ENCODE data around the gene KXD1.
A peak's percentile ranks its signal among the peaks of the same experiment; 100 is the strongest.
"Not testable (repeated sequence)": the region's sequence is repeated elsewhere in the genome, so short reads cannot be mapped to it uniquely, and the experiment has no call there.

Gene KXD1

DNA sequence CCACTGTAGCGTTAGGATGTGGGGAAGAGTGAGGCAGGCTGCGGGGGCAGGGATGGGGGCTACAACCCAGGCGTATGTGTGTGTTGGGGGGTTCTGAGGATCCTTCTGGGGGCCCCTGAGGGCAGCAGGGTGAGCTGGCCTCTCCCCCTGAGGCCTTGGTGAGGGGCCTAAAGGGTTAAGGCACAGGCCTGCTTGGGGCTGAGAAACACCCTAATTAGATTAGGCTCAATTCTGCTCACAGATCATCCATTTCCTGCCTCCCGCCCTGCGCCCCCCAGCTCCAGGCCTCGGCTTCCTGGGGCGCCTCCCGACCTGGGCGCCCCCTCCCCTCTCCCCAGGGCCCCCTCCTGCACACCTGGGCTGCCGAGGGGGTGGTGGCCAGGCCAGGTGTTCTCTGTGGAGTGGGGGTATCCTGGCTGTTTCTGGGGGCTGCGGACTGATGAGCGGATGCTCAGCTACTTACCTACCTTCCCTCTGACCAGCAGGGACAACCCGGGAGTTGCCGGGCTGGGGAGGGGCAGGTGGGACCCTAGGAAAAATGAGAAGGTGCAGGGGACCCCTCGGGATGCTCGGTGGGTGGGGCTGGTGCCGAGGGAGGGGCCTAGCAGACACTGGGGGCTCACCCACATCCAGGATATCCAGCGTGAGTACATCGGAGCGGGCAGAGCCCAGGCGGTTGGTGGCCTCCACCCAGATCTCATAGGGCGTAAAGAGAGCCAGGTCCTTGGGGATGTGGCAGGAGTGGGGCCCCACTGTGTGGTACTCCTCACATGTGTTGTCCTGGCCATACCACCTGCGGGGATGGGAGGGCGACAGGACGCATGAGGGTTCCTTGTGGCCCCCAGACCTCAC lies 40.4 kb downstream of the KXD1 start:
- Mint-ChIP-seq H3K36me3 (ENCODE audit: low read depth) (no peaks in the 10 kb centered on the region), H3K27ac (no peak overlapping the region), H3K4me3 (no peak overlapping the region), H3K27me3 (ENCODE audit: low read depth, poor library complexity) (peaks cover 35% of the 10 kb centered on the region), H3K9me3 (no peaks in the 10 kb centered on the region), H3K4me1 (peaks cover 44% of the 10 kb centered on the region)
- TF ChIP-seq, protein P1, sequence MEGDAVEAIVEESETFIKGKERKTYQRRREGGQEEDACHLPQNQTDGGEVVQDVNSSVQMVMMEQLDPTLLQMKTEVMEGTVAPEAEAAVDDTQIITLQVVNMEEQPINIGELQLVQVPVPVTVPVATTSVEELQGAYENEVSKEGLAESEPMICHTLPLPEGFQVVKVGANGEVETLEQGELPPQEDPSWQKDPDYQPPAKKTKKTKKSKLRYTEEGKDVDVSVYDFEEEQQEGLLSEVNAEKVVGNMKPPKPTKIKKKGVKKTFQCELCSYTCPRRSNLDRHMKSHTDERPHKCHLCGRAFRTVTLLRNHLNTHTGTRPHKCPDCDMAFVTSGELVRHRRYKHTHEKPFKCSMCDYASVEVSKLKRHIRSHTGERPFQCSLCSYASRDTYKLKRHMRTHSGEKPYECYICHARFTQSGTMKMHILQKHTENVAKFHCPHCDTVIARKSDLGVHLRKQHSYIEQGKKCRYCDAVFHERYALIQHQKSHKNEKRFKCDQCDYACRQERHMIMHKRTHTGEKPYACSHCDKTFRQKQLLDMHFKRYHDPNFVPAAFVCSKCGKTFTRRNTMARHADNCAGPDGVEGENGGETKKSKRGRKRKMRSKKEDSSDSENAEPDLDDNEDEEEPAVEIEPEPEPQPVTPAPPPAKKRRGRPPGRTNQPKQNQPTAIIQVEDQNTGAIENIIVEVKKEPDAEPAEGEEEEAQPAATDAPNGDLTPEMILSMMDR (IDR thresholded peaks at IDR 0.05), result no peak
- DNase-seq, result no peak

DNA sequence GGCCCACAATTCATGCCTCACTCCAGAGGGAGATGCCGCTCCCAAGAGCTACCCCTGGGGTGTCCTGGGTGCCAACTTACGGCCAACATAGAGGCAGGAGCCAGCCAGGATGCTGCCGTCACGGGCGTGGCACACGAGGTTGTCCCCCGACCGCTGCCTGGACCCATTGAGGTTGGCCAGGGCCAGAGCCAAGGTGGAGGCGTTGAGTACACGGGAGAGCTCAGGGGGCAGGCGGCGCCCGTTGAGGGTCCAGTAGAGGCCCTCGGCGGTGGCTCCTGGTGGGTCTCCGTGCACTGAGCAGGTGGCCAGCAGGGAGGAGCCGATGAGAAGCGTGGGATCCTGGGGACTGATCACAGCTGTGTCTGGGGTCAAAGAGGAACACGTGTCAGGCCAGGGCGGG lies 41.8 kb downstream of the KXD1 start:
- DNase-seq, result no peak
- Mint-ChIP-seq H3K27ac (no peak overlapping the region), H3K4me1 (peaks cover 43% of the 10 kb centered on the region), H3K4me3 (no peak overlapping the region), H3K9me3 (no peaks in the 10 kb centered on the region), H3K27me3 (ENCODE audit: low read depth, poor library complexity) (peaks cover 41% of the 10 kb centered on the region), H3K36me3 (ENCODE audit: low read depth) (no peaks in the 10 kb centered on the region)
- TF ChIP-seq, protein P1 (IDR thresholded peaks at IDR 0.05), result no peak

DNA sequence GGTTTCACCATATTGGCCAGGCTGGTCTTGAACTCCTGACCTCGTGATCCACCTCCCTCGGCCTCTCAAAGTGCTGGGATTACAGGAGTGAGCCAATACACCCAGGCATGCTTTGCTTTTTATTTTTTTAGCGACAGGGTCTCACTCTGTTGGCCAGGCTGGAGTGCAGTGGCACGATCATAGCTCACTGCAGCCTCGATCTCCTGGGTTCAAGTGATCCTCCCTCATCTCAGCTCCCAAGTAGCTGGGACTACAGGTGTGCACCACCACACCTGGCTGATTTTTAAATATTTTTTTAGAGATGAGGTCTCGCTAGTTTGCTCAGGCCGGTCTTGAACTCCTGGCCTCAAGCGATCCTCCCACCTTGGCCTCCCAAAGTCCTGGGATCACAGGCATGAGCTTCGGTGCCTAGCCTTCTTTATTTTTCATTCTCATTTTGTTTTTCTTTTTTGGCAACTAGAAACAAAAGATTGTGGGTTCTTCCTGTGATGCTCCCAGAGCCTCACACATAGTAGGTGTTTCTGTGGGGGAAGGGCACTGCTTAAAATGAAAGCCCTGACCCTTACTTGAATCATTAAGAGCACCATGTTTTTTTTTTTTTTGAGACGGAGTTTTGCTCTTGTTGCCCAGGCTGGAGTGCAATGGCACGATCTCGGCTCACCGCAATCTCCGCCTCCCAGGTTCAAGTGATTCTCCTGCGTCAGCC lies 43.2 kb downstream of the KXD1 start:
- not testable (repeated sequence) for DNase-seq; H3K36me3 Mint-ChIP-seq (ENCODE audit: low read depth); H3K27ac Mint-ChIP-seq; H3K9me3 Mint-ChIP-seq; H3K4me3 Mint-ChIP-seq
- Mint-ChIP-seq H3K27me3 (ENCODE audit: low read depth, poor library complexity) (peaks cover 55% of the 10 kb centered on the region), H3K4me1 (peaks cover 42% of the 10 kb centered on the region)

DNA sequence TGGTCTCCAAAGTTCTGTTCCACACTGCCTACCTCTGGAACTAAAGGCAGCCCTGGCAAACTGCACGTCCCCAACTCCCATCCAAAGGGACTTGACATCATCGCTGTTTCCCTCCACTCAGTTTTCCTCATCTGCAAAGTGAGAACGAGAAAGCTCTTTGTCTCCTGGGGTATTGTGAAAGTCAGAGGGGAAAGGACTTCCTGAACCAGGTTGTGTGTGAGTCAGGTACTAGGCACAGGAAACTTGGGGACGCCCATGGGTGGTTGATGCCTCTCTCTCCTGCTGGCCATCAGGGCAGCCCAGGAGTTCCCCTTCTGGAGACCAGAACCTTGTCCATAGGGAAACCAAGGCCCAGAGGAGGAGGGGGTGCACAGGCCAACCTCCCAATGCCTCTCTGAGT lies 44.2 kb downstream of the KXD1 start:
- Mint-ChIP-seq H3K4me1 (peaks cover 32% of the 10 kb centered on the region), H3K36me3 (ENCODE audit: low read depth) (no peaks in the 10 kb centered on the region), H3K27ac (no peak overlapping the region), H3K9me3 (no peaks in the 10 kb centered on the region), H3K27me3 (ENCODE audit: low read depth, poor library complexity) (peaks cover 57% of the 10 kb centered on the region), H3K4me3 (no peak overlapping the region)
- DNase-seq, result no peak
- TF ChIP-seq, protein P1 (IDR thresholded peaks at IDR 0.05), result no peak

DNA sequence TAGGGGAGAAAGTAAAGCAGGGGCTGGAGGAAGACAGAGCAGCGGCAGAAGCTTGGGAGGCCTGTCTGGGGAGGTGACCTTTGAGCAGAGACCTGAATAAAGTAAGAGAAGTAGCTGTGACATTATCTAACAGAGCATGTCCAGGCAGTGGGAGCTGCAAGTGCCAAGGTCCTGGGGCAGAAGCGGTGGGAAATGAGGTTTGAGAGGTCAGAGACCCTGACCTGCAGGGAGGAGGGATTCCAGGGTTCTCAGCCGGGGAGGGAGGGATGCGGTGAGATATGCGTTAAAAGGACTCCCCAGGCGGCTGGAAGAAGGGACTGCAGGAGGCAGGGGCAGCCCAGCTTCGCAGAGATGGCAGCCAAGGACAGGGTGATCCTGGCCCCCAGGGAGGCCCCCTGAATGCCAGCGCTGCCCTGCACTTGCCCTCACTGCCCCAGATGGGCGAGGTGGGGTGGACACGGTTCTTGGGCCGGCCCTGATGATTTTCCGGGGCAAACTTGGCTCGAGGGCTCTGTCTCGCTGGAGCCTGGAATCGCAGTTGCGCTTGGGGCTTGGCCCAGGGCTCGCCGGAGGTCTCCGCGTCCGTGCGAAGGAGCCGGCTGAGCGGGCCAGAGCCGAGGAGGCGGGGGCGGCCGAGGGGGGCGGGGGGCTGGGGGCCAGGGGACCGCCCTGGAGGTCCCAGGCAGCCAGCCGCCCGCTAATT lies 45.7 kb downstream of the KXD1 start:
- H3K36me3 Mint-ChIP-seq (ENCODE audit: low read depth), result no peaks in the 10 kb centered on the region
- no peaks in the 10 kb centered on the region for H3K9me3 Mint-ChIP-seq
- H3K27ac Mint-ChIP-seq, result no peak overlapping the region
- DNase-seq, result peak; percentile 52
- peak overlapping the region; percentile 22 for H3K4me3 Mint-ChIP-seq
- TF ChIP-seq, protein P1 (IDR thresholded peaks at IDR 0.05), result peak; percentile 34
- peaks cover 73% of the 10 kb centered on the region for H3K27me3 Mint-ChIP-seq (ENCODE audit: low read depth, poor library complexity)
- H3K4me1 Mint-ChIP-seq, result peaks cover 29% of the 10 kb centered on the region
